ENCODE measurements around the gene TFB1M.
"Not testable (repeated sequence)": the region's sequence is repeated elsewhere in the genome, so short reads cannot be mapped to it uniquely, and the experiment has no call there.

The TFB1M gene

DNA sequence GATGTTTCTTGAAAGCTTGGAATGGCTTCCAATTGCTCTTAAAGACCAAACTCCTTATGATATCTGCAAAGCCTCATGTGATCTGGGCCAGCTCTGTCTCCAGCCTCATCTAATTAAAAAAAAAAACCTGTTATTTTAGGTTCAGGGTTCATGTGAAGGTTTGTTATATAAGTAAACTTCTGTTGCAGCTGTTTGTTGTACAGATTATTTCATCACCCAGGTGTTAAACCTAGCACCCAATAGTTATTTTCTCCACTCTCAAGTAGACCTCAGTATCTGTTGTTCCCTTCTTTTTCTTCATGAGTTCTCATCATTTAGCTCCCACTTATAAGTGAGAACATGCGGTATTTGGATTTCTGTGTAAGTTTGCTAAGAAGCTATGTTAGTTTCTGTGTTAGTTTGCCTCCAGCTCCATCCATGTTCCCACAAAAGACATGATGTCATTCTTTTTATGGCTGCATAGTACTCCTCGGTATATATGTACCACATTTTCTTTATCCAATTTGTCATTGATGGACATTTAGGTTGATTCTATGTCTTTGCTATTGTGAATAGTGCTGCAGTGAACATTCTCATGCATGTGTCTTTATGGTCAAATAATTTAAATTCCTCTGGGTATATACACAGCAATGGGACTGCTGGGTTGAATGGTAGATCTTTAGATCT, 30.2 kb upstream of the TFB1M start:
- Histone ChIP-seq H3K9me3 (ENCODE audit: control insufficient read depth, low read depth, low read length) (no peaks in the 10 kb centered on the region), H3K36me3 (ENCODE audit: control insufficient read depth, low read depth, low read length) (no peaks in the 10 kb centered on the region), H3K4me1 (ENCODE audit: control insufficient read depth, low read depth, low read length) (no peaks in the 10 kb centered on the region), H3K27me3 (ENCODE audit: control insufficient read depth, insufficient read depth, low read length) (no peaks in the 10 kb centered on the region), H3K27ac (ENCODE audit: low read length) (no peak overlapping the region), H3K4me3 (ENCODE audit: low read length) (no peak overlapping the region), H3K9ac (ENCODE audit: low read length) (no peak overlapping the region)

DNA sequence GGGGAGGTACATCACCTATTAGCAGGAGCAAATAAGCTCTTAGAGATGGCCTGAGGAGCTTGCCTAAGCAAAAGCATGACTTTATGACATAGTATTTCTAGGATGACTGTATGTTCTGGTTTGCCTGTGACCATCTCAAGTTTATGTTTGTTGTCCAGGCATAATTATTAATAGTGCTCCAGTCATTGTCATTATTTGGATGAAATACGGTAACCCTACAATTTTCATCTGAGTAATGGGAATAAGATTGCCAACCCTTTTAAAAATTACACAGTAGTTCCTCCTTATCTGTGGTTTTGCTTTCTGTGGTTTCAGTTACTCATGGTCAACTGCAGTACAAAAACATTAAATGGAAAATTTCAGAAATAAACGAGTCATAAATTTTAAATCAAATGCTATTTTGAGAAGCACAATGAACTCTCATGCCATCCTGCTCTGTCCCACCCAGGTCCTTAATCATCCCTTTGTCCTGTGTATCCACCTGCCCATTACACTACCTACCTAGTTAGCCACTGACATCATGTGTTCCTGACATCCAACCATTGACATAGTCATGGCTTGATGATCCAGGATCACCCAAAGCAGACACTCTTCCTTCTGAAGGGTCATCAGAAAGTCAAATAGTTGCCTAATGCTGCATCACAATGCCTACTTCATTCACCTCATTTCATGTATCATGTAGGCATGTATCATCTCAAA, 27.0 kb upstream of the TFB1M start:
- Histone ChIP-seq H3K4me3 (ENCODE audit: low read length) (no peak overlapping the region), H3K27ac (ENCODE audit: low read length) (no peak overlapping the region), H3K9ac (ENCODE audit: low read length) (no peak overlapping the region), H3K4me1 (ENCODE audit: control insufficient read depth, low read depth, low read length) (no peaks in the 10 kb centered on the region), H3K9me3 (ENCODE audit: control insufficient read depth, low read depth, low read length) (no peaks in the 10 kb centered on the region), H3K27me3 (ENCODE audit: control insufficient read depth, insufficient read depth, low read length) (no peaks in the 10 kb centered on the region), H3K36me3 (ENCODE audit: control insufficient read depth, low read depth, low read length) (no peaks in the 10 kb centered on the region)

DNA sequence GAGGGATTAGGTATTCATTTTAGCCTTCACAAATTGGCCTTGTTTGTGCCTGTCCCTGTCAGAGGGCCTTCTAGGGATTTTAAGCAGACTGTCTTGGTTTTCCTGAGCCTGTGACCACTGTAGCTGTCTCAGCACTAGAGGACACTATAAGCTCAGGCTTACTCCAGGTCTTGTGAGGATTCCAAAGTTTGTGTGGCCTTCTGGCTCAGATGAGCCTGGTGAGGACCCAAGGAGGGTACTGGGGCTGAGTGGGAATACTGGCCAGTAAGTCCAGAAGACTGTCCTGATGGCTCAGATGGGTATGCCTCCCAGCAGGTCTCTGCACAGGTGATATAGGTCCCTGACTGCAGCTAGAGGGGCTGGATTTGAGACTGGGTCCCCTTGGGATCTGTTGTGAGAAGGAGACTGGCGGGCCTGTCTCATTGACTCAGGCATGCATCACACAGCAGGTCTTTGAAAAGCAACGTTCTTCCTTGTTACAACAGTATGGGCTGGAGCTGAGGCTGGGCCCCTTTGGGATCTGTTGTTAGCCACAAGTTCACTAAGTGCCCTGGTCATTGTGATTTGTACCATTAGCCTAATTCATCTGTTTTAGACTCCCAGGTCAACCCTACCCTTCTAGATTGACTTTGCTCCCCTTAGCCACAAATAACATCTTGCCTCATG, 26.3 kb upstream of the TFB1M start:
- Histone ChIP-seq H3K27me3 (ENCODE audit: control insufficient read depth, insufficient read depth, low read length) (no peaks in the 10 kb centered on the region), H3K36me3 (ENCODE audit: control insufficient read depth, low read depth, low read length) (no peaks in the 10 kb centered on the region), H3K9me3 (ENCODE audit: control insufficient read depth, low read depth, low read length) (no peaks in the 10 kb centered on the region), H3K9ac (ENCODE audit: low read length) (no peak overlapping the region), H3K27ac (ENCODE audit: low read length) (no peak overlapping the region), H3K4me3 (ENCODE audit: low read length) (no peak overlapping the region), H3K4me1 (ENCODE audit: control insufficient read depth, low read depth, low read length) (no peaks in the 10 kb centered on the region)

DNA sequence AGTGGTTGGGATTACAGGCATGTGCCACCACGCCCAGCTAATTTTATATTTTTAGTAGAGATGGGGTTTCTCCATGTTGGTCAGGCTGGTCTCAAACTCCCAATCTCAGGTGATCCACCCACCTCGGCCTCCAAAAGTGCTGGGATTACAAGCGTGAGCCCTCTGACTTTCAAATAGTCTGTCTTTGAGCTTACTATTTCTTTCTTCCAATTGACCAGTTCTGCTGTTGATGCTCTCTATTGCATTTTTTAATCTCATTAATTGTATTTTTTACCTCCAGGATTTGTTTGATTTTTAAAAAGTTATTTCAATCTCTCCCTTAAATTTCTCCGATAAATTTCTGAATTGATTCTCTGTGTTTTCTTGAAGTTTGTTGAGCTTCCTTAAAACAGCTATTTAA, 25.6 kb upstream of the TFB1M start:
- not testable (repeated sequence) for H3K36me3 ChIP-seq (ENCODE audit: control insufficient read depth, low read depth, low read length); H3K4me1 ChIP-seq (ENCODE audit: control insufficient read depth, low read depth, low read length); H3K9ac ChIP-seq (ENCODE audit: low read length); H3K27me3 ChIP-seq (ENCODE audit: control insufficient read depth, insufficient read depth, low read length); H3K27ac ChIP-seq (ENCODE audit: low read length); H3K9me3 ChIP-seq (ENCODE audit: control insufficient read depth, low read depth, low read length); H3K4me3 ChIP-seq (ENCODE audit: low read length)

DNA sequence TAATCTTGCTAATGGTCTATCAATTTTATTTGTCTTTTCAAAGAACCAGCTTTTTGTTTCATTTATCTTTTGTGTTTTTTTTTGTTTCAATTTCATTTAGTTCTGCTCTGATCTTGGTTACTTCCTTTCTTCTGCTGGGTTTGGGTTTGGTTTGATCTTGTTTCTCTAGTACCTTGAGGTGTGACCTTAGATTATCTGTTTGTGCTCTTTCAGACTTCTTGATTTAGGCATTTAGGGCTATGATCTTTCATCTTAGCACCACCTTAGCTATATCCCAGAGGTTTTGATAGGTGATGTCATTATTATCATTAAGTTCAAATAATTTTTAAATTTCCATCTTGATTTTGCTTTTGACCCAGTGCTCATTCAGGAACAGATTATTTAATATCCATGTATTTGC, 24.0 kb upstream of the TFB1M start:
- H3K9ac ChIP-seq (ENCODE audit: low read length); H3K27me3 ChIP-seq (ENCODE audit: control insufficient read depth, insufficient read depth, low read length); H3K9me3 ChIP-seq (ENCODE audit: control insufficient read depth, low read depth, low read length); H3K27ac ChIP-seq (ENCODE audit: low read length); H3K36me3 ChIP-seq (ENCODE audit: control insufficient read depth, low read depth, low read length); H3K4me1 ChIP-seq (ENCODE audit: control insufficient read depth, low read depth, low read length); H3K4me3 ChIP-seq (ENCODE audit: low read length): not testable (repeated sequence)

DNA sequence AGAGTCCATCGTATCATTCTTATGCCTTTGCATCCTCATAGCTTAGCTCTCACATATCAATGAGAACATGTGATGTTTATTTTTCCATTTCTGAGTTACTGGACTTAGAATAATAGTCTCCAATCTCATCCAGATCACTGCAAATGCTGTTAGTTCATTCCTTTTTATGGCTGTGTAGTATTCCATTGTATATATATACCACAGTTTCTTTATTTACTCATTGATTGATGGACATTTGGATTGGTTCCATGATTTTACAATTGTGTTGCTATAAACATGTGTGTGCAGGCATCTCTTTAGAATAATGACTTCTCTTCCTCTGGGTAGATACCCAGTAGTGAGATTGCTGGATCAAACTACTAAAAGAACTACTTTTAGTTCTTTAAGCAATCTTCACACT, 21.0 kb upstream of the TFB1M start:
- H3K4me3 ChIP-seq (ENCODE audit: low read length), result no peak overlapping the region
- H3K27ac ChIP-seq (ENCODE audit: low read length), result no peak overlapping the region
- H3K36me3 ChIP-seq (ENCODE audit: control insufficient read depth, low read depth, low read length), result no peaks in the 10 kb centered on the region
- no peaks in the 10 kb centered on the region for H3K9me3 ChIP-seq (ENCODE audit: control insufficient read depth, low read depth, low read length)
- H3K4me1 ChIP-seq (ENCODE audit: control insufficient read depth, low read depth, low read length), result no peaks in the 10 kb centered on the region
- no peak overlapping the region for H3K9ac ChIP-seq (ENCODE audit: low read length)
- H3K27me3 ChIP-seq (ENCODE audit: control insufficient read depth, insufficient read depth, low read length), result no peaks in the 10 kb centered on the region

DNA sequence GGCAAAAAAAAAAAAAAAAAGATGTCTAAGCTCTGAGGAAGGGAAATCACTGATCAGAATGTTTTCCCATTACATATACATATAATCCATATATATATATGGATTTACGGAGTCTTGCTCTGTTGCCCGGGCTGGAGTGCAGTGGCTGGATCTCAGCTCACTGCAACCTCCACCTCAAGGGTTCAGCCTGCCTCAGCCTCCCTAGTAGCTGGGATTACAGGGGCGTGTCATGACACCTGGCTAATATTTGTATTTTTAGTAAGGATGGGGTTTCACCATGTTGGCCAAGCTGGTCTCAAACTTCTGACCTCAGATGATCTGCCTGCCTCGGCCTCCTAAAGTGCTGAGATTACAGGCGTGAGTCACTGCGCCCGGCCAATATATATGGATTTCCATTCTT, 19.8 kb upstream of the TFB1M start:
- H3K27ac ChIP-seq (ENCODE audit: low read length), result not testable (repeated sequence)

DNA sequence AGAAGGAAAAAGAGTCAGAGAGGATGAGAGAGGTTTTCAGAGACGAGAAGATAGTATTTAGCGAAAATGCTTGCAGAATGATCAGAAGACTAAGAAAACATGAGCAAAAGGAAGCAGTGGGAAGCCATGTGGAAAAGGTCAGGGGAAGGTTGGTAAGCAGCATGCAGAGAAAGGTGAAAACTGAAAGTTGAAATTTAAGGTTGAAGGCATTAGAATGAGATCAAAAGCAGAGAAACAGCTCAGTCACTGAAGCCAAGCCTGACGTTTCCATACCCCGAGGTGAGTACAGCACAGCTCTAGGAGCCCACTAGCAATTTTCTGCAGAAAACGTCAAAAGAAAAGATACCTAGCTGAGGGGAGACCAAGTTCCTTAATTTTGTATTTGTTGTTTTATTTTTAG, 19.1 kb upstream of the TFB1M start:
- Histone ChIP-seq H3K4me3 (ENCODE audit: low read length) (no peak overlapping the region), H3K27me3 (ENCODE audit: control insufficient read depth, insufficient read depth, low read length) (no peaks in the 10 kb centered on the region), H3K27ac (ENCODE audit: low read length) (no peak overlapping the region), H3K9me3 (ENCODE audit: control insufficient read depth, low read depth, low read length) (no peaks in the 10 kb centered on the region), H3K36me3 (ENCODE audit: control insufficient read depth, low read depth, low read length) (no peaks in the 10 kb centered on the region), H3K9ac (ENCODE audit: low read length) (no peak overlapping the region), H3K4me1 (ENCODE audit: control insufficient read depth, low read depth, low read length) (no peaks in the 10 kb centered on the region)

More for the DNA sequence above, 19.8 kb upstream of the TFB1M start:
- not testable (repeated sequence) for H3K9me3 ChIP-seq (ENCODE audit: control insufficient read depth, low read depth, low read length); H3K4me1 ChIP-seq (ENCODE audit: control insufficient read depth, low read depth, low read length); H3K9ac ChIP-seq (ENCODE audit: low read length); H3K36me3 ChIP-seq (ENCODE audit: control insufficient read depth, low read depth, low read length); H3K4me3 ChIP-seq (ENCODE audit: low read length); H3K27me3 ChIP-seq (ENCODE audit: control insufficient read depth, insufficient read depth, low read length)

DNA sequence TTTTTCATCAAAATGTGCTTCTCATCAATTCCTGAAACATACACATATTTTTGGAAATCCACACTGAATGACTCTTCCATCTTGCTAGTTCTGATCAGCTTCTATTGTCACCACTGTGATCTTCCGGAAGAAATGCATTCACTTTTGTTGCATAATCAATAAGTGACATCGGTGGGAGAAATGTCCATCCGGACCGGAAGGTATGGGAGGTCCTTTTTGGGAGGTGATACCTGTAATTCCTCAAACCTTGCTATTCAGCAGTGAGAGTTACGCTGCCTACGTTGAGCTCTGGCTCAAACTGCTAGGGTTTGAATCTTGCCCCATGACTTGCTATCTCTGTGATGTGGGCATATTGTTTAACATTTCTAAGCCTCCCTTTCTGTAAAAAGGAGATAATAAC, 16.6 kb upstream of the TFB1M start:
- Histone ChIP-seq H3K27me3 (ENCODE audit: control insufficient read depth, insufficient read depth, low read length) (no peaks in the 10 kb centered on the region), H3K36me3 (ENCODE audit: control insufficient read depth, low read depth, low read length) (no peaks in the 10 kb centered on the region), H3K9me3 (ENCODE audit: control insufficient read depth, low read depth, low read length) (no peaks in the 10 kb centered on the region), H3K4me1 (ENCODE audit: control insufficient read depth, low read depth, low read length) (peaks cover 6% of the 10 kb centered on the region), H3K9ac (ENCODE audit: low read length) (no peak overlapping the region), H3K4me3 (ENCODE audit: low read length) (no peak overlapping the region), H3K27ac (ENCODE audit: low read length) (no peak overlapping the region)

DNA sequence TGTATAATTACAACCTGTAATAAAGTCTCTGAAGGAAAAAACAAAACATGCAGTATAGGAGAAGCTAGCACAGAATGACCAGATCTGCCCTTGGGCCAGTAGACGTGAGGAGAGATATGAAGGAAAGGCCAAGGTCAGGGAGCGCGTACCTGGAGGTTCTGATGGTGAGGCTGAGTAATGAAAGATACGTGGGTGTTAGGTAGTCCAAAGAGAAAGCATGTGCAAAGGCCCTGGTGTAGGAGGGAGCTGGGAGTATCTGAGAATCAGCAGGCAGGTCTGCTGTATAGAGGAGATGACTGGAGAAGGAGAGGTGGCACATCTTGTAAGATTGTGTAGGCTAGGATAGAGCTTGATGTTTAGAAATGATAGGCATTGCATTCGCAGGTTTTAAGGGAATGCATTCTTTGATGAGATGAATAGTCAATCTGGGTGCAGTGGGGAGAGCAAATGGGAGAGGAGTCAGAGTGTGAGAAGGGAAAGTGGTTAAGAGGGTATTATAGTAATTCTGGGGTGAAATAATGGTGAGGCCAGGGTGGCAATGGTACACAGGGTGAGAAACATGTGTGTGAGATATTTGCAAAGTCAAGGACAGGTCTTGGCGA, 15.9 kb upstream of the TFB1M start:
- Histone ChIP-seq H3K4me1 (ENCODE audit: control insufficient read depth, low read depth, low read length) (peaks cover 6% of the 10 kb centered on the region), H3K4me3 (ENCODE audit: low read length) (no peak overlapping the region), H3K27me3 (ENCODE audit: control insufficient read depth, insufficient read depth, low read length) (no peaks in the 10 kb centered on the region), H3K9me3 (ENCODE audit: control insufficient read depth, low read depth, low read length) (no peaks in the 10 kb centered on the region), H3K9ac (ENCODE audit: low read length) (no peak overlapping the region), H3K27ac (ENCODE audit: low read length) (no peak overlapping the region), H3K36me3 (ENCODE audit: control insufficient read depth, low read depth, low read length) (no peaks in the 10 kb centered on the region)

DNA sequence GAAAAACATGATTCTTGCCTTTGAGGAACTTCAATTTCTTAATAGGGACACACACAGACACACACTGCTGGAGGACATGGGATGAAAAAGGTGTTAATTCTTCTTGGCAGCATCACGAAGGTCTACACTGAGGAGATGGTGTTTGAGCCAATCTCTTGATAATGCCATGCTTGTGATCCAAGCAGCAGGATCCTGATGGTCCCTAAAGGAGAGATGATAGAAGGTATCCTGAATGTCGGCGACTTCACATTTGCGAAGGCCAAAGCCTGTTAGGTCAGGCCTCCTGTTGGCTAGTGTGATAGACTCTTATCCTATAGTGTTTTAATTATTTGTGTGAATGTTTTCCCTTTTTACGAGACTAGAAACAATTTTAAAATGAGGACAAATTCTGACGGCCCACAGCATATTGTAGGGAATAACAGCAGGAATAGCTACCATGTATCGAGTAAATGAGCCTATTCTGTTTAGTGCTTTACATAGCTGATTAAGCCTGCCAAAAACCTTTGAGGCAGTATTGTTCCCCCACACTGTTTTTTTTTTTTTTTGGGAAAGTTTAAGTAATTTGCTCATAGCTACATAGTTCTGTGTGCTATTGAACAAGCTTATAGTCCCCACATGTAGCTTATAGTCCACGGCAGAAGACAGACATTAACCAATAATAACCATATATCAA, 15.3 kb upstream of the TFB1M start:
- no peaks in the 10 kb centered on the region for H3K9me3 ChIP-seq (ENCODE audit: control insufficient read depth, low read depth, low read length)
- H3K9ac ChIP-seq (ENCODE audit: low read length), result no peak overlapping the region

More for the DNA sequence above, 15.3 kb upstream of the TFB1M start:
- Histone ChIP-seq H3K27ac (ENCODE audit: low read length) (no peak overlapping the region), H3K27me3 (ENCODE audit: control insufficient read depth, insufficient read depth, low read length) (no peaks in the 10 kb centered on the region), H3K4me1 (ENCODE audit: control insufficient read depth, low read depth, low read length) (peaks cover 6% of the 10 kb centered on the region), H3K4me3 (ENCODE audit: low read length) (no peak overlapping the region), H3K36me3 (ENCODE audit: control insufficient read depth, low read depth, low read length) (no peaks in the 10 kb centered on the region)
